OCI-LY7 (cell line): ENCODE measurements around the gene TUBE1. TPM values are rescaled to one million over a fixed set of nuclear protein-coding genes. Genes with fewer than 3 reads are reported as not detected.

ENCODE experiments used
- BruUV-seq: library from RNA; stranded (reverse); fragments of 400-500 nt; replicated peaks from 2 replicates; lab custom pipeline; 2021; lab: Mats Ljungman, UMichigan
- CTCF ChIA-PET: fragments of 300-600 bp; sonication (Branson Sonifier 250); formaldehyde crosslinking; loops from one replicate; lab custom pipeline; 2022; ENCODE audit warnings: antibody characterized with exemption; ENCODE audit not compliant: unreplicated experiment; lab: Charles Lee
- POLR2A ChIA-PET: fragments of 300-600 bp; sonication (Branson Sonifier 250); formaldehyde crosslinking; loops from one replicate; lab custom pipeline; 2022; ENCODE audit warnings: antibody characterized with exemption; lab: Charles Lee
- DNase-seq: peaks from one replicate; pipeline ENCODE4 v3.0.0-alpha.2; 2015; ENCODE audit warnings: low spot score
- H2AFZ ChIP-seq: fragments of 200-600 bp; sonication (generic), shearing (Covaris generic); 2 replicates; pipeline ENCODE4 v1.6.1; 2014; ENCODE audit warnings: mild to moderate bottlenecking, antibody characterized with exemption, low read length, moderate library complexity
- H3K27ac ChIP-seq: fragments of 200-600 bp; sonication (generic); 2 replicates; pipeline ENCODE4 v1.5.1; 2014; ENCODE audit warnings: mixed run types, low read depth, mild to moderate bottlenecking, moderate library complexity, low read length, inconsistent platforms; ENCODE audit not compliant: poor library complexity, severe bottlenecking
- H3K36me3 ChIP-seq: fragments of 200-600 bp; sonication (generic); 2 replicates; pipeline ENCODE4 v1.6.1; 2014; ENCODE audit warnings: mild to moderate bottlenecking, antibody characterized with exemption, low read length, moderate library complexity, mixed read lengths; ENCODE audit not compliant: insufficient read depth
- H3K4me1 ChIP-seq: fragments of 200-600 bp; sonication (generic); 2 replicates; pipeline ENCODE4 v1.5.1; 2014; ENCODE audit warnings: mild to moderate bottlenecking, low read length; ENCODE audit not compliant: insufficient read depth, poor library complexity, severe bottlenecking
- H3K4me2 ChIP-seq: fragments of 200-600 bp; sonication (generic); 2 replicates; pipeline ENCODE4 v1.6.1; 2014; ENCODE audit warnings: mild to moderate bottlenecking, low read length
- H3K4me3 ChIP-seq: fragments of 200-600 bp; sonication (generic); 2 replicates; pipeline ENCODE4 v1.5.1; 2014; ENCODE audit warnings: mild to moderate bottlenecking, low read depth, low read length; ENCODE audit not compliant: poor library complexity, severe bottlenecking
- H3K79me2 ChIP-seq: fragments of 200-600 bp; sonication (generic); 2 replicates; pipeline ENCODE4 v1.6.1; 2016; ENCODE audit warnings: low read depth, mild to moderate bottlenecking, low read length, moderate library complexity, mixed read lengths; ENCODE audit not compliant: insufficient read depth
- H3K9me2 ChIP-seq: fragments of 200-600 bp; sonication (generic); 2 replicates; pipeline ENCODE4 v1.6.1; 2016; ENCODE audit warnings: mild to moderate bottlenecking, low read length, mixed read lengths; ENCODE audit not compliant: insufficient read depth
- H3K9me3 ChIP-seq: fragments of 200-600 bp; sonication (generic); 2 replicates; pipeline ENCODE4 v1.6.1; 2014; ENCODE audit warnings: mild to moderate bottlenecking, mixed run types, low read length, mixed read lengths
- H4K20me1 ChIP-seq: fragments of 200-600 bp; sonication (generic); 2 replicates; pipeline ENCODE4 v1.6.1; 2014; ENCODE audit warnings: mild to moderate bottlenecking, antibody characterized with exemption, low read length, moderate library complexity, mixed read lengths; ENCODE audit not compliant: insufficient read depth
- EZH2phosphoT487 ChIP-seq: fragments of 200-600 bp; sonication (generic); IDR thresholded peaks from 2 replicates; pipeline ENCODE4 v1.6.1; 2018; ENCODE audit warnings: low read depth, borderline replicate concordance, mild to moderate bottlenecking, mixed run types, antibody characterized with exemption, low read length, moderate library complexity, mixed read lengths
- intact Hi-C: fragments of 100-400 bp; cut with micrococcal nuclease; formaldehyde crosslinking; loops from one replicate; pipeline ENCODE4 v1.10.0; 2022; ENCODE audit not compliant: unreplicated experiment
- total RNA-seq, 2 experiments: library from RNA; depleted of rRNA in 1 of 2; stranded (reverse); fragments of >200 nt in 1 of 2; shearing (Covaris generic) in 1 of 2; gene quantifications; 2 replicates each; pipeline ENCODE4 v1.2.3, GENCODE V29; 2014 to 2022
- TF ChIP-seq, protein P1 (sequence below): fragments of 200-600 bp; sonication (generic); conservative IDR thresholded peaks from 2 replicates; pipeline ENCODE4 v1.5.1; 2014; ENCODE audit warnings: mild to moderate bottlenecking, antibody characterized with exemption, low read length, moderate library complexity, mixed read lengths

TUBE1 gene
- total RNA-seq, 2 experiments from 2014 or later, result 27.9 to 32.6 TPM

DNA sequence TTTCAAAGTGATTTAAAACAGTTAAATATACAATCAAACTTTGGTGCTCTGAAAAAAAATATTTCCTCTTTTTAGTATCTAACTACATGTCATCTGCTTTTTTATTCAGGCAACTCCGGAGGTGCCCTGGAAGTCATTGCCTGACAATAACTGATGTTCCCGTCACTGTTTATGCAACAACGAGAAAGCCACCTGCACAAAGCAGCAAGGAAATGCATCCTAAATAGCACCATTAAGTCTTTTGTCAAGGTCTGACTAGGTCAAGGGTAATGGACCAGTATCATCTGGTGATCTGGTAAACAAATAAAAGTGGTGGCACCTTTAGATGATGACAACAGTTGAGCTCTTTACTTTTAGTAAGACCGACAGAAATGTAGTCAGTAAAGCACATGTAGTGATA is 13.3 kb upstream of the TUBE1 start:
- POLR2A ChIA-PET, result interaction anchor here (2.1 kb wide), 1 partner anchor 13 kb away, joined by 6 read pairs; the partner anchor contains the start of genes FAM229B and TUBE1
- no peaks in the 10 kb centered on the region for H4K20me1 ChIP-seq
- no TSS peak for BruUV-seq
- DNase-seq, result no peak
- intact Hi-C loops, result no loop called here
- no peaks in the 10 kb centered on the region for H3K9me2 ChIP-seq
- TF ChIP-seq EZH2phosphoT487, result no peak
- TF ChIP-seq, protein P1, sequence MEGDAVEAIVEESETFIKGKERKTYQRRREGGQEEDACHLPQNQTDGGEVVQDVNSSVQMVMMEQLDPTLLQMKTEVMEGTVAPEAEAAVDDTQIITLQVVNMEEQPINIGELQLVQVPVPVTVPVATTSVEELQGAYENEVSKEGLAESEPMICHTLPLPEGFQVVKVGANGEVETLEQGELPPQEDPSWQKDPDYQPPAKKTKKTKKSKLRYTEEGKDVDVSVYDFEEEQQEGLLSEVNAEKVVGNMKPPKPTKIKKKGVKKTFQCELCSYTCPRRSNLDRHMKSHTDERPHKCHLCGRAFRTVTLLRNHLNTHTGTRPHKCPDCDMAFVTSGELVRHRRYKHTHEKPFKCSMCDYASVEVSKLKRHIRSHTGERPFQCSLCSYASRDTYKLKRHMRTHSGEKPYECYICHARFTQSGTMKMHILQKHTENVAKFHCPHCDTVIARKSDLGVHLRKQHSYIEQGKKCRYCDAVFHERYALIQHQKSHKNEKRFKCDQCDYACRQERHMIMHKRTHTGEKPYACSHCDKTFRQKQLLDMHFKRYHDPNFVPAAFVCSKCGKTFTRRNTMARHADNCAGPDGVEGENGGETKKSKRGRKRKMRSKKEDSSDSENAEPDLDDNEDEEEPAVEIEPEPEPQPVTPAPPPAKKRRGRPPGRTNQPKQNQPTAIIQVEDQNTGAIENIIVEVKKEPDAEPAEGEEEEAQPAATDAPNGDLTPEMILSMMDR, result no peak
- no peak overlapping the region for H2AFZ ChIP-seq
- H3K4me2 ChIP-seq, result no peak overlapping the region
- CTCF ChIA-PET, result no interaction called here
- no peaks in the 10 kb centered on the region for H3K9me3 ChIP-seq
- H3K4me3 ChIP-seq, result no peak overlapping the region
- no peaks in the 10 kb centered on the region for H3K36me3 ChIP-seq
- no peaks in the 10 kb centered on the region for H3K79me2 ChIP-seq
- no peaks in the 10 kb centered on the region for H3K4me1 ChIP-seq
- H3K27ac ChIP-seq, result no peak overlapping the region

DNA sequence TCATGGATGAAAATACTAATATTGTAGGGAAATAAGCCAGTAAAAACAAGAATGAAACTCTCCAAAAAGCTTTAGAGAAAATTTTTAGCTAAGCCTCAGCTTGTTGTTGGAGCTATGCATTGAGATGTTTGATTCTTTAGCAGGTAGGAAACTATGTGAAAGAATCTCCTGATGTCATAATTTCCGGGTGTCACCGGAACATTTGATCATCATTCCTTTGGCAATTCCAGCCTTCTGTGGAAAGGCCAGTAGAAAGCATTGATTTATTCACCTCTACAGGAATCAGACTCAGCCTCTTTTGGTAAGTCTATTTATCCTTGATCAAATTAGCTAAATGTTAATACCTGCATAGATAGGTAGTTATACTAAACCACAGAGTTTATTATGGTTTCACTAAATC is 9.6 kb upstream of the TUBE1 start:
- Histone ChIP-seq H3K36me3 (no peaks in the 10 kb centered on the region), H3K4me2 (no peak overlapping the region), H3K4me1 (no peaks in the 10 kb centered on the region), H3K79me2 (no peaks in the 10 kb centered on the region), H2AFZ (no peak overlapping the region), H3K4me3 (no peak overlapping the region), H4K20me1 (no peaks in the 10 kb centered on the region), H3K9me2 (no peaks in the 10 kb centered on the region), H3K27ac (no peak overlapping the region), H3K9me3 (no peaks in the 10 kb centered on the region)
- no peak for DNase-seq
- CTCF ChIA-PET, result interaction anchor here (1.0 kb wide), 1 partner anchor 9 kb away, joined by 4 read pairs; the partner anchor contains the start of genes FAM229B and TUBE1
- BruUV-seq, result no TSS peak
- POLR2A ChIA-PET, result interaction anchor here (0.7 to 2.1 kb wide), 3 partner anchors 10 to 1769 kb away, joined by 3 to 10 read pairs (median 3); partner anchors contain the start of genes FAM229B and TUBE1
- intact Hi-C loops, result no loop called here
- TF ChIP-seq, protein P1, result no peak
- no peak for TF ChIP-seq EZH2phosphoT487

DNA sequence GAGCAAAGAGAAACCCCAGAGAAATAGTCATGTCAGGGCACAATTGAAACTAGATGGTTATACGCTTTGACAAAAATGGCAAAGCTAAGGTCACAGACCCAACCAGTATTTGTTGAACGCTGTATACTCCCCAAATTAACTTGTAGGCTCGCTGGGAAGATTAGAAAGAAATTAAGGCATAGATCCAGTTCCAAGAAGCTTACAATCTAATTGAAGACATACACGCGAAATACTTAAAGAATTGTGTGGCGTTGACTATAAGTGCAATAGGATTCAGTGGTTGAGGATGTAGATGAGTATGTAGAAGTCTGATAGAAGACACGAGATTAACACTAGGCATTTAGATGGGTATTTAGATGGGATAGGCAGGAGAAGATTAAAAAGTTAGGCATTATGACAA is 634 bp upstream of the TUBE1 start:
- H3K27ac ChIP-seq, result no peak overlapping the region
- H2AFZ ChIP-seq, result peak overlapping the region; percentile 100
- intact Hi-C loops, result no loop called here
- H3K79me2 ChIP-seq, result peaks cover 7% of the 10 kb centered on the region; the same call in 1 of the 2 replicates
- CTCF ChIA-PET, result interaction anchor here (0.8 to 1.5 kb wide), 4 partner anchors 9 to 92 kb away, joined by 3 to 5 read pairs (median 4); no protein-coding TSS in a partner anchor
- POLR2A ChIA-PET, result interaction anchor here (0.6 to 3.6 kb wide), 8 partner anchors 9 to 866 kb away, joined by 3 to 32 read pairs (median 6); no protein-coding TSS in a partner anchor
- H3K9me2 ChIP-seq, result no peaks in the 10 kb centered on the region
- H3K4me2 ChIP-seq, result peak overlapping the region; percentile 83
- no peaks in the 10 kb centered on the region for H3K9me3 ChIP-seq
- TSS peak; percentile 83 for BruUV-seq
- peak; percentile 3 for DNase-seq
- H3K4me1 ChIP-seq, result peaks cover 6% of the 10 kb centered on the region
- TF ChIP-seq EZH2phosphoT487, result no peak
- TF ChIP-seq, protein P1, result no peak
- H3K36me3 ChIP-seq, result peaks cover 19% of the 10 kb centered on the region
- no peaks in the 10 kb centered on the region for H4K20me1 ChIP-seq
- peak overlapping the region; percentile 78 for H3K4me3 ChIP-seq
